GM18909 (cell line): ENCODE data around the gene ANKRD16.

Source experiments
- ATAC-seq: cut with Tn5 transposase; IDR thresholded peaks from one replicate; pipeline ENCODE4 v1.9.1; 2021; ENCODE audit warnings: mild to moderate bottlenecking; ENCODE audit not compliant: unreplicated experiment, poor library complexity

The ANKRD16 gene

GRCh38 chr10:5813341-5814109, 76.2 kb downstream of the ANKRD16 start, which contains the start of gene GDI2:
Gene GDI2, minus strand, starts transcription at chr10:5813434. Its CDS starts 176 bp downstream, at chr10:5813258.
- ATAC-seq: peak; percentile 79

GRCh38 chr10:5813091-5813340, 76.7 kb downstream of the ANKRD16 start:
- ATAC-seq: peak; percentile 37

- peak; percentile 34 for ATAC-seq
Observed at GRCh38 chr10:5812283-5813090, 77.2 kb downstream of the ANKRD16 start.
